Smooth muscle cell (in vitro differentiated cells): Measurements from ENCODE around the gene MAN1A1. TPM values are rescaled to one million over a fixed set of nuclear protein-coding genes. Genes with fewer than 3 reads are reported as not detected.

Experiments used
- DNase-seq: peaks from one replicate; lab custom pipeline; 2025; ENCODE audit not compliant: unreplicated experiment; lab: John Stamatoyannopoulos, UW
- H2AFZ ChIP-seq: fragments of 200-600 bp; sonication (generic); 2 replicates; pipeline ENCODE4 v1.6.0; 2016; ENCODE audit warnings: antibody characterized with exemption, low read depth, mild to moderate bottlenecking
- H3F3A ChIP-seq: fragments of 200-600 bp; sonication (generic); 2 replicates; pipeline ENCODE4 v1.6.0; 2017; ENCODE audit warnings: antibody characterized with exemption, low read depth
- H3K27ac ChIP-seq: fragments of 200-600 bp; sonication (generic); 2 replicates; pipeline ENCODE4 v1.5.1; 2016; ENCODE audit warnings: low read depth, mild to moderate bottlenecking
- H3K27me3 ChIP-seq: fragments of 200-600 bp; sonication (generic); 2 replicates; pipeline ENCODE4 v1.6.1; 2016; ENCODE audit warnings: low read depth, mild to moderate bottlenecking
- H3K36me3 ChIP-seq: fragments of 200-600 bp; sonication (generic); 2 replicates; pipeline ENCODE4 v1.5.1; 2016; ENCODE audit warnings: low read depth
- H3K4me1 ChIP-seq: fragments of 200-600 bp; sonication (generic); 2 replicates; pipeline ENCODE4 v1.5.1; 2016; ENCODE audit warnings: low read depth
- H3K4me2 ChIP-seq: fragments of 200-600 bp; sonication (generic); 2 replicates; pipeline ENCODE4 v1.6.0; 2016; ENCODE audit warnings: mild to moderate bottlenecking
- H3K4me3 ChIP-seq: fragments of 200-600 bp; sonication (generic); 2 replicates; pipeline ENCODE4 v1.5.1; 2016; ENCODE audit warnings: mild to moderate bottlenecking
- H3K79me2 ChIP-seq: fragments of 200-600 bp; sonication (generic); 2 replicates; pipeline ENCODE4 v1.6.0; 2016; ENCODE audit warnings: low read depth, mild to moderate bottlenecking
- H3K9ac ChIP-seq: fragments of 200-600 bp; sonication (generic); 2 replicates; pipeline ENCODE4 v1.6.0; 2016; ENCODE audit warnings: low read depth
- H3K9me3 ChIP-seq: fragments of 200-600 bp; sonication (generic); replicated peaks from 2 replicates; pipeline ENCODE4 v1.5.1; 2016; ENCODE audit warnings: low read depth
- H4K20me1 ChIP-seq: fragments of 200-600 bp; sonication (generic); 2 replicates; pipeline ENCODE4 v1.6.0; 2016; ENCODE audit warnings: low read depth
- CTCF ChIP-seq: fragments of 200-600 bp; sonication (generic); IDR thresholded peaks from 2 replicates; pipeline ENCODE4 v1.5.1; 2017; ENCODE audit warnings: borderline replicate concordance, mild to moderate bottlenecking, antibody characterized with exemption; ENCODE audit not compliant: insufficient read depth, poor library complexity, severe bottlenecking
- WGBS: methylation state at CpG from one replicate; pipeline ENCODE4 v1.1.7; 2016; ENCODE audit warnings: low lambda C conversion rate; 5-methylcytosine and 5-hydroxymethylcytosine counted together
- polyA plus RNA-seq: library from polyadenylated mRNA; unstranded; fragments of >200 nt; fragmentation: Nextera tagmentation; extraction: Ambion mirVana; gene quantifications from 2 replicates; pipeline ENCODE4 v1.2.1, GENCODE V29; 2016
- total RNA-seq: library from RNA; depleted of rRNA; stranded (reverse); fragments of >200 nt; gene quantifications from 2 replicates; pipeline ENCODE4 v1.2.3, GENCODE V29; 2014

Gene MAN1A1
- total and polyA plus RNA-seq, 2 experiments from 2014 or later, result 57.1 to 127 TPM

GRCh38 chr6:119193707-119194106 is 155.9 kb downstream of the MAN1A1 start:
- Histone ChIP-seq H3K36me3 (peaks cover 20% of the 10 kb centered on the region), H3K27ac (no peak overlapping the region), H3K9me3 (no peaks in the 10 kb centered on the region), H3K4me1 (no peaks in the 10 kb centered on the region), H3K4me3 (no peak overlapping the region), H3F3A (peaks cover 7% of the 10 kb centered on the region), H3K9ac (no peak overlapping the region), H2AFZ (no peak overlapping the region), H3K27me3 (no peaks in the 10 kb centered on the region), H3K79me2 (no peaks in the 10 kb centered on the region), H4K20me1 (no peaks in the 10 kb centered on the region), H3K4me2 (no peak overlapping the region)
- no peak for DNase-seq
- TF ChIP-seq CTCF, result no peak

GRCh38 chr6:119192200-119192599 is 157.4 kb downstream of the MAN1A1 start:
- Histone ChIP-seq H3K4me1 (no peaks in the 10 kb centered on the region), H2AFZ (no peak overlapping the region), H3K9ac (no peak overlapping the region), H3K36me3 (peaks cover 20% of the 10 kb centered on the region), H3F3A (no peaks in the 10 kb centered on the region), H3K4me3 (no peak overlapping the region), H3K27ac (no peak overlapping the region), H4K20me1 (no peaks in the 10 kb centered on the region), H3K79me2 (no peaks in the 10 kb centered on the region), H3K27me3 (no peaks in the 10 kb centered on the region), H3K9me3 (no peaks in the 10 kb centered on the region), H3K4me2 (no peak overlapping the region)
- no peak for TF ChIP-seq CTCF
- DNase-seq, result no peak
- 92% methylated on average over 3 of the region's 3 CpGs for WGBS

- no peak overlapping the region for H3K4me3 ChIP-seq
- H3K36me3 ChIP-seq, result peaks cover 20% of the 10 kb centered on the region
- DNase-seq, result no peak
- no peaks in the 10 kb centered on the region for H3K27me3 ChIP-seq
- H3K79me2 ChIP-seq, result no peaks in the 10 kb centered on the region
- 83% methylated on average over 1 of the region's 1 CpG for WGBS
- no peaks in the 10 kb centered on the region for H3K9me3 ChIP-seq
- H3F3A ChIP-seq, result no peaks in the 10 kb centered on the region
- TF ChIP-seq CTCF, result no peak
- H2AFZ ChIP-seq, result no peak overlapping the region
- H3K27ac ChIP-seq, result no peak overlapping the region
- no peak overlapping the region for H3K9ac ChIP-seq
- H4K20me1 ChIP-seq, result no peaks in the 10 kb centered on the region
- no peak overlapping the region for H3K4me2 ChIP-seq
- no peaks in the 10 kb centered on the region for H3K4me1 ChIP-seq
These were observed 159.4 kb downstream of the MAN1A1 start for GRCh38 chr6:119190176-119190575.

GRCh38 chr6:119189498-119189897 is 160.1 kb downstream of the MAN1A1 start:
- no peaks in the 10 kb centered on the region for H3K79me2 ChIP-seq
- no peak overlapping the region for H2AFZ ChIP-seq
- peaks cover 20% of the 10 kb centered on the region for H3K36me3 ChIP-seq
- H3K9me3 ChIP-seq, result no peaks in the 10 kb centered on the region
- no peak overlapping the region for H3K4me2 ChIP-seq
- no peak overlapping the region for H3K9ac ChIP-seq
- H3K27ac ChIP-seq, result no peak overlapping the region
- 85% methylated on average over 14 of the region's 14 CpGs for WGBS
- no peak for TF ChIP-seq CTCF
- no peaks in the 10 kb centered on the region for H3K27me3 ChIP-seq
- DNase-seq, result no peak
- no peak overlapping the region for H3K4me3 ChIP-seq
- H3F3A ChIP-seq, result no peaks in the 10 kb centered on the region
- no peaks in the 10 kb centered on the region for H3K4me1 ChIP-seq
- no peaks in the 10 kb centered on the region for H4K20me1 ChIP-seq
